Pulmonary artery endothelial cell (primary cell): ENCODE data around the gene CAPZB. TPM values are rescaled to one million over a fixed set of nuclear protein-coding genes. Genes with fewer than 3 reads are reported as not detected.

Experiments
- DNase-seq: peaks from one replicate; pipeline ENCODE4 v3.0.0-alpha.2; 2011; ENCODE audit warnings: low read depth, low spot score
- total RNA-seq: library from RNA; depleted of rRNA; stranded (reverse); fragments of >200 nt; gene quantifications from 2 replicates; pipeline ENCODE4 v1.2.3, GENCODE V29; 2014

The CAPZB gene
- total RNA-seq, 1 donor from 2014 or later = 113 TPM

DNA sequence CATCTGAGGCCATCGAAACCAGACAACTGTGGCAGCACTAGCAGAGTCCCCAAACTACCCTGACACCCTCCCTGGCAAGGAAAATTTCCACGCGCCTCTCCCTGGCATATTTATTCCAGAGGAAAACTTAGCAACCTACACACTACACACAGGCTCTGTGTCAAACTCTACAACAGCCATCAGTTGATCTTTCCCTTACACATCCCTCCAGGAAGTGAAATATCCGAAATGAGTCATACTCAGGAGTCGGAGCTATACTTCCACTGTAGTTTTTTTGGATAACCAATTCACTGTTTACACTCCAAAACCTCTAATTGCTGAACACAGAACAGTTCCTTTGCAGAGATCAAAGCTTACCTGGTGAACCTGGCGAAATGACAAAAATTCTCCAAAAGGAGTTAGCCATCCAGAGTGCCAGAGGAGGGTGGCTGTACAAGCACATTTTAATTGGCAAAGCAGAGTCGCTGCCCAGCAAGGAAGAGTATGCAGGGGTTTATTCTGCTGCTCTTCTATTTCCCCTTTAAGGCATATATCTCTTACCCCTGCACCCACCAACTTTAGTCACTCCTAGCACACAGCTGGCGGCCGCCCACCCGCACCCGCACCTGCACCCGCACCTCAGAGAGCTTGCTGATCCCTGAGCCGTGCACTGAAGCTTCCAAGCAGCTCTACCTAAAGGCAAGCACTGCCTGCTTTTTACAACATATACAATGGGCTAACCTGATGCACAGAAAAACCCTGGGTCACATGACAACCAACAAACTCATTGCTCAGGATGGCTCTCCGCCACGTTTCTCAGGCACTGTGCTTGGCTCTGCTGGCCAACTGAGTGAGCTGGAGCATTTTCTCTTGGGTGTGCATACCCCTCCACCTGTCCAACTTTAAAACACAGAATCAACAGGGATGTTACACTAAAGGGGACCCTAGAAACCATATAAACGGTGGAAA is 54.9 kb downstream of the CAPZB start:
- DNase-seq = peak; percentile 64

- no peak for DNase-seq
These were observed 55.7 kb downstream of the CAPZB start for GRCh38 chr1:19429611-19430010.

- DNase-seq = no peak
These were observed 58.1 kb downstream of the CAPZB start for GRCh38 chr1:19427087-19427781.

DNA sequence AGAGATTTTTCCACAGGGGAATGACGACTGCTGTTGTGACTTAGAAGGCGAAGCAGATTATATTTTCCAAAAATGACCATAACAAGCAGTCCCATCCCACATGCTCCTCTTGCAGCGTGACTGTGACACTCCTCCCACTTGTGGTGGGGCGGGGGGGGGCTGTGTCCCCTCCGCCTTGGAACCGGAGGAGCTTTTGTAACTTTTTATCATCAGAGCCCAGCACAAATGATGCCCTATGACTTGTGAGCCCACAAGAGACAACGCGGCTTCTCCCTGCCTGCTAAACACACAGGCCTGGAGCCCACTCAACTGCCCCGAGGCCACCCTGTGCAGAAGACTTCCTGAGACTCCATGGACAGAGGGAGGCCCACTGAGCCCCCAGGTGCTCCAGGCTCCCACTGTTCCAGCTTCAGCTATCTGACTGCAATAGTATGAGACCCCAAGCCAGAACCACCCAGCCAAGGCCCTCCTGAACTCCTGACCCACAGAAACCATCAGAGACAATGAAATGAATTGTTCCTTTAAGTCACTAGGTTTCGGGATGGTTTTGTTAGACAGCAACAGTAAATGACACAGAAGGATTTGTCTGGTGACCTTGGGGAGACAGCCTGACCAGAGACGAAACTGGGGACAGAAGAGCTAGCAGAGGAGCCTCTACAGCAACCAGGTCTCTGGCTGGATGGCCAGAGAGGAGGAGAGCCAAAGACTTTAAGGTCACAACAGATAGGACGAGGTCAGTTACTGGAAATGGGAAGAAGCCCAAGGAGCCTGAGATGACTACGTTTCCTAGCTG is 58.8 kb downstream of the CAPZB start:
- no peak for DNase-seq

DNA sequence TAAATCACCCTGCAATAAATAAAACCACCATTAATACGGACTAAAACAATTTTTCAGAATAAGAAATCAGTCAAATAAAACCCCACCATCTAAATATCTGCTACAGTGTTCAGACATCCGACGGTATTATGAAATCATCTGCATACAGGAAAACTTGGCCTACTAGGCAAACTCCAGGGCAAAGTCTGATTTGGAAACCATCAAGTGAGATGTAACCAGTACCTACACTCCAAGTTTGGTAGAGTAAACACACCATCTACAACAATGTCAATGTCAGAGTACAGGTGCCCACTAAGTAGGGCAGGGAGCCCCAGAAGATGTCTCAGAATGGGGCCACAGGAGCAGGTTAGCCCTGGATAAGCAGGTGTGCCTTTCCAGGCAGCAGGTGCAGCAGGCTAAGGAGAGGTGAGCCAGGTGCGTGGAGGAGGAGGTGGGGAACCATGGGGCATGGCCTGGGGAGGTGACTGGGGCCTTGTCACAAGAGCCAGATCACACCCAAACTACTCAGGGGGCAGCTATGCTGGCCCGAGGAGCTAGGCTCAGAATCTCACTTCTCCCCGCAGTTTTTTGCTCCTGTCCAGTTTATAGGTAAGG is 59.6 kb downstream of the CAPZB start:
- no peak for DNase-seq

DNA sequence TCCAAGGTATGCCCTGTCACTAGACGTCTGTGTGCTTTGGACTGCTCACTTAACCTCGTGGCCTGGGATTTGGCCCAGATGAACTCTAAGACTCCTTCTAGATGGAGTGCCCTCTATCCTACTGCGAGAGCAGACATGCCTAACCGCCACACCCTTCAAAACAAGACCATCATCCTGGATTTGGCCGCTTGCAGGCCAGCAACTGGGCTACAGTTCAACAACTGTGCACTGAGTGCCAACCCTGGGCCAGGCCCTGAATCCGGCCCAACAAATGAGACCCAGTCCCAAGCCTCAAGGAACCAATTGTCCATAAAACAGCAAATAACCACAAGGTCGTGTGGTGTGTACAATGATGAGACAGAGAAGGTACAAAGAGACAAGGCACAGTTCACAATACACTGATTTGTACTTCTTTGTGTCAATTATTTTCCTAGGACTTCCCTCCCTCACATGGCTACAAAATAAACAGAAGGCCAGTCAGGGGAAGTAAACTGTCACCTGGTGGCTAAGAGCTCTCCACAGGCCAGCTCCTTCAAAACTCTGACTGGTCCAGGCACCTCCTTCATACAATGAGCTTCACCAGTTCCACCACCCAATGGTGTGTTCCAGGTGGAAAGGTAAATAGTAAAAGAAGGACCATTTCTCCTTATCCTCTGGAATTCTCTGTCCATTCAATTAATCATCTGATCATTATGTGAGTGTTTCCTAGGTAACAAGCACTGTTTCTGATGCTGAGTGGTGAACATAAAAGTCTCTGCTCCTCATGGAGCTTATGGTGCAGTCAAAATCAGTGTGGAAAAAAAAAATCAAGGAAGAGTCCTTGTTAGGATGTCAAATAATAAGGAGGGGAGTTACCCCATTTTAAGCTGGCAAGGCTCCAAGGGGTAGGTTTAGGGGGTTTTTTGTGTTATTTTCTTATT is 60.4 kb downstream of the CAPZB start:
- DNase-seq = no peak

GRCh38 chr1:19423130-19423529 is 62.2 kb downstream of the CAPZB start:
- DNase-seq = no peak

GRCh38 chr1:19421365-19421764 is 64.0 kb downstream of the CAPZB start:
- no peak for DNase-seq

- no peak for DNase-seq
These were observed 64.7 kb downstream of the CAPZB start for GRCh38 chr1:19420606-19421005.

DNA sequence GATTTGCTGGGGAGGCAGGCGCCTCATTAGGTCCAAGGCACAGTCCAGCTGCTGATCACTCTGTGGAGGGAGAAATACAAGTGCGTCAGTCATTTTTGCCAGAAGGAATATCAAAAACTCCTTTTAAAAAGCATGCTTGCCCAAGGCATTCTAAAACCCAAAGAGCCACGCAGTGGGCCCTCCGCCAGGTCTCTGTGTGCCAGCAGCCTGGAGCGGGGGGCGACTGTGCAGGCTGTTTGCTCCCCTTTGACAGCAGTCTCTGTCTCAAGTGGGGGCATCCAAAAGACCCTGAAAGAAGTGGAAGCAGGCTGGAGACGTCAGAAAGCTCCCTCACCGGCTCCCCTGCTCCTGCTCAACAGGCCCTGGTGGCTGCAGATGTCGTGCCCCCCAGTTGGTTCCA is 65.6 kb downstream of the CAPZB start:
- DNase-seq = no peak

DNA sequence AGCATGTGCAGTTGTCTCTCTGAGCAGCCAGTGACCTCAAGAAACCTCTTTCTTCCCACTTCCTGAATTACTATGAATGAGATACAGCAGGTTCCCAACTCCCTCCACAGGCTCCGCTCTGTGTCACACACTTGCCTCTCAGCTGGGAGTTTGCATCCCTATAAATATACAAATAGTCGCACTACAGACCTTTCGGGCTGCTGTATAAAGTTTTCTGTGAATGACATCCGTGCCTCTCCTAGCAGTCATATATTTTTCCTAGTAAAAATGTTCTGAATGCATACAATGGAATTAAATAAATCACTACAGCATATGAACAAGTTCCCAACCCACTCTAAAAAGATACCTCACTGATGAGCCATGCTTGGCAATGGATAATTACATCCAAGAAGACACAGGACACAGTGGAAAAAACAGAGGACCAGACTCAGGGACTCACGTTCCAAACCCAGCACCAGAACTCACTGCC is 66.8 kb downstream of the CAPZB start:
- no peak for DNase-seq

GRCh38 chr1:19416921-19417470 is 68.3 kb downstream of the CAPZB start:
- DNase-seq = no peak

DNA sequence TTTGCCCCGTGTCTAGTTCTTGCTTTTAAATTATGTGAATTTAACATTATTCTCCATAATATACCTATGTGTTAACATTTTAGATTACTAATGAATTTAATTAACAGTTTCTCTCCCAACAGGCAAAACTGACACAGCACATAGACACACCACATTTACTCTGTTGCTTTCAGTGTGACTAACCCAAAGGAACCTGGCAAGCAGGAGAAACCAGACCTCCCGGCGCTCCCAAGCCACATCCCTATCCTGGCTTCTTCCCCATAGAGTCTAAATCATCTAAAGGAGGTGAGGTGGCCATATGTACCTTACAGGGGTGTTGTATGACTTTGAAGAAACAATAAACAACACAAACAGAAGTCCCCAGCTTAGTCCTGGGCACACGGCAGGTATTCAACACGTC is 69.2 kb downstream of the CAPZB start:
- no peak for DNase-seq

DNA sequence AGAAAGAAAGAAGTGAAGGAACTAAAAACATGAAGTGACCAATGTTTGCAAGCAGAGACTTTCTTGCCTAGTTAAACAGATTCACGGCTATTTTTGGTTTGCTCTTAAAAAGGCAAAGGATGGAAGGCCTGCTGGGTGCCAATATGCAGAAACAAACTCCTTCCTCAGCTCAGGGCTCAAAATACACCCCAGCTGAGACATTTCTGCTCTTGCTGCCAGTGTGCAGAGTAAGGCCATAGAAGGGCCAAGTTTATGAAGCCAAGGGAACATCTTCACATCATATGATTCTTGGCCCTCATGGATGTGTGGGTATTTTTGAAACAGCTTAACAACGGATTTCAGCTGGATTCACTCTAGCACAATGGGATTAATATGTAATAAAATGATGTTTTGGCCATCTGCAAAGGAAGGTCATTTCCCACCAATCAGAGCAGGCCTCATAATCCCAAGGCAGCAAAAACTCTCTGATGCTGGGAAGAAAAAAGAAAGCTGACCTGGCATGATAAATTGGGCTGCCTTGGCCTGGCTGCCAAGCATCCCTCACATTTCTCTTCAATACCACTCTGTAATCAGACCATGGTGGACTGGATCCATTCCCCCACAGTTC is 70.7 kb downstream of the CAPZB start:
- DNase-seq = no peak

DNA sequence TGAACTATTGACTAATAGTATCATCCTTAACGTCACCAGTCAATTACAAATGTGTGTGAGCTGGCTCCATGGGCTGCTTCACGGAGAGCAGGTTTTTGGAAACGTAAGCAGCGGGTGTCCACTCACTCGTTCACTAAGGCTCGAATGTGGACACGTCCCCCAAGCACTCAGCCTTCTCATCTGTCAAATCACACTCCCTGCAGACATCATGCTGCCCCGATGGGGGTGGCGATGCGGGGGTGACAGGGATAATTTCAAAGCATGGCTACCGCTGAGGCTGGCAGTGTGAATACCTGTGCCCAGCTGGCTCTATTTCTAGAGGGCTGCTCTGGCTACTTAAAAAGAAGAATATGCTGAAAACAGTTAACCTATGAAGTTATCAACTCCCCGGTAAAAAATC is 71.3 kb downstream of the CAPZB start:
- DNase-seq = no peak

GRCh38 chr1:19412654-19413053 is 72.7 kb downstream of the CAPZB start:
- no peak for DNase-seq

DNA sequence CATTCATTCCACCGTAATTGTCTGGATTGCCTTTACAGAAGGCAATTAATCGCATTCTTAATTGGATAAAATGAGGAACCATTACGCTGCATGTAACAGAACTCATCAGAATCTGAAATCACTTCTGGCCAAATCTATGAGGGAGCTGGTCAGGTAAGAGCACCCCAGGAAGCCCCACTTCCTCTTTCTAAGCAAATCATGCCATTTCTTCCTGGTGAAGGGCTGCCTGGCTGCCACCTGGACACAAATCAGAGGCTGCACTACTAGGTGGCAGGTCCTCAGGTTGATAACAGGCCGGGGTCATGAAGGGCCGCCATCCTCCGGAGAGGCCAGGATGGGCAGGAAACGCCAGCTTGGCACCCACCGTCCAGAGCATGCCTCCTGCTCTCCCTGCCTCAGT is 73.7 kb downstream of the CAPZB start:
- no peak for DNase-seq

- DNase-seq = no peak
These were observed 74.9 kb downstream of the CAPZB start for GRCh38 chr1:19410393-19410792.

DNA sequence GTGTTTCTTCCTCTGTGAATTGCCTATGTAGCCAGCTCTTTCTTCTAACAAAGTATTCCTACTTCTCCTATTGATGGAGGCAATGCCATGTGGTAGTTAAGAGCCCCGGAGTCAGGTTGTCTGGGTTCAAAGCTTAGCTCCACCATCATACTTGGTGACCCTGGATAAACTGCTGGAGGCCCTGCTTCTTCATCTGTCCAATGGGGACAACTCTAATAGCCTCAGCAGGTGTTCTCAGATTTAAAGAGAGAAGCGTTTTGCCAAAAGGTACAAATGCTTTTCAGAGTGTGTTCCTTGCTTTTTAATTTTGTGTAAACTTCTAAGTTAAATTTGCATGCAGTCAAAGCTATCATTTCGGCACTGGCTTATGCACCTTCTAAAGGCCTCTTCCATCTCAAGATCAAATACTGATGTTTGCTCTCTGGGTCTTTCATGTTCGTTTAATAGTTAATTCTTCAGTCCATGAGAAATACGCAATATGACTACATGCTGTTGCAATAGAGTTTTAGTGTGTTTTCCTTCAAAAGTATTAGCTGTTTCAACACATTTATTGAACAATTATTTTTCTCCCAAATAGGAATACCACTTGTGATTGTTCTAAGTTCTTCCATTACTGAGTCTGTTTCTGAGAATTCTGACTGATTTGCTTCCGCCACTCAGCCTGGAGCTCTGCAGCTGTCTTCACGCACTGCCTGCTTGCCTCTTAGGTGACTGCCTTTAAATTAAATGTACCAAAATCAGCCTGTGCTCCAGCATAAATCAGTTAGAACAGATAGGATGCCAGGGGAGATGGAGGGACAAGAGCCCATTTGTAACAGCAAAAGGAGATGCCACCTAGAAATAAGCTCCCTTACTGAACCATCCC is 75.6 kb downstream of the CAPZB start:
- no peak for DNase-seq
